IMR-90 (cell line): Measurements from ENCODE around the gene LIN37. TPM values are rescaled to one million over a fixed set of nuclear protein-coding genes. Genes with fewer than 3 reads are reported as not detected.

Experiments
- ATAC-seq: fragments of 200-7000 bp; cut with Tn5 transposase; 2 replicates; pipeline ENCODE4 v1.9.1; 2020; ENCODE audit warnings: low read depth, mild to moderate bottlenecking, moderate library complexity
- BruUV-seq: library from RNA; stranded (reverse); fragments of 400-500 nt; replicated peaks from 2 replicates; lab custom pipeline; 2021; lab: Mats Ljungman, UMichigan
- CTCF ChIA-PET: fragments of 300-600 bp; formaldehyde crosslinking; extraction: SDS; loops from one replicate; lab custom pipeline; 2021; ENCODE audit warnings: antibody characterized with exemption; lab: Yijun Ruan, JAX
- POLR2A ChIA-PET: fragments of 300-600 bp; sonication (Branson Sonifier 250); formaldehyde crosslinking; loops from one replicate; lab custom pipeline; 2022; ENCODE audit warnings: antibody characterized with exemption; ENCODE audit not compliant: unreplicated experiment; lab: Charles Lee
- DNase-seq: peaks from one replicate; pipeline ENCODE4 v3.0.0; 2013
- H2AFZ ChIP-seq: replicated peaks from 2 replicates; pipeline ENCODE3; 2013; ENCODE audit warnings: low read length, mild to moderate bottlenecking; ENCODE audit not compliant: poor library complexity
- H2AK5ac ChIP-seq: 2 replicates; pipeline ENCODE4 v1.6.1; 2013; ENCODE audit warnings: low read depth, low read length, inconsistent platforms
- H2AK9ac ChIP-seq: replicated peaks from 2 replicates; pipeline ENCODE3; 2013; ENCODE audit warnings: mild to moderate bottlenecking, low read depth, low read length, moderate library complexity; ENCODE audit not compliant: poor library complexity
- H2BK120ac ChIP-seq: 2 replicates; pipeline ENCODE4 v1.6.1; 2013; ENCODE audit warnings: low read depth, low read length, inconsistent platforms
- H2BK15ac ChIP-seq: 3 replicates; pipeline ENCODE4 v1.6.1; 2013; ENCODE audit warnings: low read depth, low read length, inconsistent platforms
- H2BK20ac ChIP-seq: 2 replicates; pipeline ENCODE4 v1.6.1; 2013; ENCODE audit warnings: low read depth, mild to moderate bottlenecking, inconsistent platforms, low read length, moderate library complexity
- H2BK5ac ChIP-seq: 2 replicates; pipeline ENCODE4 v1.6.1; 2013; ENCODE audit warnings: mild to moderate bottlenecking, low read depth, low read length, inconsistent platforms; ENCODE audit not compliant: poor library complexity, severe bottlenecking
- H3K14ac ChIP-seq: replicated peaks from 2 replicates; pipeline ENCODE4 v1.6.1; 2013; ENCODE audit warnings: low read depth, low read length, inconsistent platforms
- H3K18ac ChIP-seq: 2 replicates; pipeline ENCODE4 v1.6.1; 2013; ENCODE audit warnings: low read depth, low read length, control low read depth
- H3K23ac ChIP-seq: 2 replicates; pipeline ENCODE4 v1.6.1; 2013; ENCODE audit warnings: low read depth, low read length, inconsistent platforms
- H3K27ac ChIP-seq: 2 replicates; pipeline ENCODE4 v1.5.1; 2013; ENCODE audit warnings: mild to moderate bottlenecking, control low read depth, low read length; ENCODE audit not compliant: insufficient read depth
- H3K27me3 ChIP-seq: 2 replicates; pipeline ENCODE4 v1.6.1; 2013; ENCODE audit warnings: low read length; ENCODE audit not compliant: control insufficient read depth, insufficient read depth
- H3K36me3 ChIP-seq: 2 replicates; pipeline ENCODE4 v1.6.1; 2013; ENCODE audit warnings: low read length, mixed read lengths; ENCODE audit not compliant: control insufficient read depth, insufficient read depth
- H3K4ac ChIP-seq: 2 replicates; pipeline ENCODE4 v1.6.1; 2013; ENCODE audit warnings: low read depth, low read length, inconsistent platforms
- H3K4me1 ChIP-seq: 2 replicates; pipeline ENCODE4 v1.6.1; 2013; ENCODE audit warnings: low read length, mixed read lengths; ENCODE audit not compliant: control insufficient read depth, insufficient read depth
- H3K4me2 ChIP-seq: 2 replicates; pipeline ENCODE4 v1.6.1; 2013; ENCODE audit warnings: low read depth, mild to moderate bottlenecking, control low read depth, low read length, moderate library complexity
- H3K4me3 ChIP-seq: 2 replicates; pipeline ENCODE4 v1.5.1; 2013; ENCODE audit warnings: low read depth, mild to moderate bottlenecking, control low read depth, low read length, moderate library complexity; ENCODE audit not compliant: insufficient read depth
- H3K56ac ChIP-seq: 2 replicates; pipeline ENCODE4 v1.6.1; 2013; ENCODE audit warnings: low read length, inconsistent platforms; ENCODE audit not compliant: insufficient read depth; ENCODE audit errors: extremely low read depth
- H3K79me1 ChIP-seq, 2 experiments: 2 replicates each; pipeline ENCODE4 v1.6.1; 2013; ENCODE audit warnings: low read length in 2 of 2, inconsistent platforms in 1 of 2, low read depth in 1 of 2
- H3K9ac ChIP-seq: 2 replicates; pipeline ENCODE4 v1.6.1; 2013; ENCODE audit warnings: low read depth, low read length, control low read depth
- H3K9me1 ChIP-seq: 2 replicates; pipeline ENCODE4 v1.6.1; 2013; ENCODE audit warnings: low read length, inconsistent platforms; ENCODE audit not compliant: insufficient read depth
- H3K9me3 ChIP-seq: 2 replicates; pipeline ENCODE4 v1.6.1; 2013; ENCODE audit warnings: low read length; ENCODE audit not compliant: control insufficient read depth, insufficient read depth
- H4K20me1 ChIP-seq: 2 replicates; pipeline ENCODE4 v1.6.1; 2013; ENCODE audit warnings: low read length, inconsistent platforms; ENCODE audit not compliant: insufficient read depth
- H4K5ac ChIP-seq: 2 replicates; pipeline ENCODE4 v1.6.1; 2013; ENCODE audit warnings: mild to moderate bottlenecking, low read depth, low read length, control low read depth
- H4K8ac ChIP-seq, 2 experiments: 2 replicates each; pipeline ENCODE4 v1.6.1; 2013; ENCODE audit warnings: low read depth in 2 of 2, low read length in 2 of 2, control low read depth in 1 of 2, inconsistent platforms in 1 of 2
- H4K91ac ChIP-seq: 2 replicates; pipeline ENCODE4 v1.6.1; 2013; ENCODE audit warnings: low read depth, low read length, inconsistent platforms; ENCODE audit not compliant: insufficient read depth
- BHLHE40 ChIP-seq: fragments of 150-350 bp; IDR thresholded peaks from 2 replicates; pipeline ENCODE4 v1.6.1; 2016; ENCODE audit warnings: mild to moderate bottlenecking, low read depth, low read length
- CEBPB ChIP-seq: IDR thresholded peaks from 2 replicates; pipeline ENCODE4 v1.6.1; 2012; ENCODE audit warnings: low read depth, low read length, improper control_type of control experiment
- CHD1 ChIP-seq: IDR thresholded peaks from 2 replicates; pipeline ENCODE4 v1.6.1; 2012; ENCODE audit warnings: low read depth, low read length, improper control_type of control experiment
- CTCF ChIP-seq: conservative IDR thresholded peaks from 2 replicates; pipeline ENCODE4 v1.5.1; 2012; ENCODE audit warnings: mild to moderate bottlenecking, low read depth, low read length, improper control_type of control experiment
- ELK1 ChIP-seq: fragments of 150-350 bp; IDR thresholded peaks from 2 replicates; pipeline ENCODE4 v1.6.1; 2016; ENCODE audit warnings: low read depth, mild to moderate bottlenecking, low read length, moderate library complexity, borderline replicate concordance
- FOS ChIP-seq: fragments of 150-350 bp; IDR thresholded peaks from 2 replicates; pipeline ENCODE4 v1.6.1; 2016; ENCODE audit warnings: low read depth, low read length
- MAFK ChIP-seq: IDR thresholded peaks from 2 replicates; pipeline ENCODE4 v1.6.1; 2012; ENCODE audit warnings: low read depth, low read length, improper control_type of control experiment
- MAZ ChIP-seq: IDR thresholded peaks from 2 replicates; pipeline ENCODE4 v1.6.1; 2012; ENCODE audit warnings: low read depth, mild to moderate bottlenecking, low read length, improper control_type of control experiment, moderate library complexity, borderline replicate concordance
- MXI1 ChIP-seq: IDR thresholded peaks from 2 replicates; pipeline ENCODE4 v1.6.1; 2012; ENCODE audit warnings: low read depth, mild to moderate bottlenecking, low read length, moderate library complexity, borderline replicate concordance
- NFE2L2 ChIP-seq: fragments of 150-350 bp; IDR thresholded peaks from 2 replicates; pipeline ENCODE4 v1.6.1; 2016; ENCODE audit warnings: low read depth, mild to moderate bottlenecking, low read length
- POLR2A ChIP-seq: IDR thresholded peaks from 2 replicates; pipeline ENCODE4 v1.6.1; 2012; ENCODE audit warnings: mild to moderate bottlenecking, low read depth, low read length
- RAD21 ChIP-seq: IDR thresholded peaks from 2 replicates; pipeline ENCODE4 v1.6.1; 2012; ENCODE audit warnings: low read length, improper control_type of control experiment
- RFX5 ChIP-seq: IDR thresholded peaks from 2 replicates; pipeline ENCODE4 v1.8.0; 2012; ENCODE audit warnings: low read depth, mild to moderate bottlenecking, low read length, moderate library complexity
- SMC3 ChIP-seq: fragments of 150-350 bp; IDR thresholded peaks from 2 replicates; pipeline ENCODE4 v1.6.1; 2016; ENCODE audit warnings: low read depth, mild to moderate bottlenecking, antibody characterized with exemption, low read length, moderate library complexity
- WGBS, 2 experiments: methylation state at CpG; one replicate each; pipeline versions ENCODE4 v1.1.5 to v1.1.7; 2013; ENCODE audit warnings: missing lambda C conversion rate in 2 of 2; ENCODE audit not compliant: insufficient read length in 1 of 2; ENCODE audit errors: extremely low coverage in 2 of 2; 5-methylcytosine and 5-hydroxymethylcytosine counted together
- dilution Hi-C: fragments of 300-500 bp; cut with HindIII; formaldehyde crosslinking; loops from one replicate; pipeline ENCODE4 v1.14.3; 2018; ENCODE audit warnings: low sequenced_read_pairs; ENCODE audit not compliant: unreplicated experiment
- in situ Hi-C: fragments of 300-500 bp; cut with MboI; formaldehyde crosslinking; loops from 3 replicates; pipeline ENCODE4 v1.14.3; 2019; ENCODE audit warnings: low sequenced_read_pairs, inconsistent platforms, mixed read lengths
- intact Hi-C: fragments of 100-400 bp; cut with micrococcal nuclease; formaldehyde crosslinking; loops from 2 replicates; pipeline ENCODE4 v1.10.0; 2022
- polyA plus RNA-seq, 3 experiments: library from polyadenylated mRNA; depleted of rRNA; stranded (reverse); fragments of >200 nt; gene quantifications; 2 replicates each; pipeline ENCODE4 v1.2.3, GENCODE V29; 2012; ENCODE audit warnings: low replicate concordance in 1 of 3
- total RNA-seq: library from RNA; depleted of rRNA; stranded (reverse); fragments of >200 nt; gene quantifications from 2 replicates; pipeline ENCODE4 v1.2.3, GENCODE V29; 2012

Gene LIN37
- total and polyA plus RNA-seq, 2 of the 4 experiments (the other 2 are of a cell fraction) = 12.7 to 23.1 TPM

GRCh38 chr19:35775298-35776101, 27.1 kb downstream of the LIN37 start, which contains the start of gene ARHGAP33:
TSS of gene ARHGAP33 (plus strand) at chr19:35775564. CDS start at chr19:35775659, 95 bp downstream.
- DNase-seq (peak; percentile 92), ATAC-seq (peak; percentile 99)
- dilution Hi-C loops (no loop called here), intact Hi-C loops (loop anchor here (2.0 kb wide), 1 partner anchor 17 kb away; the partner anchor contains the start of gene PROSER3), in situ Hi-C loops (no loop called here)
- peak within 1 kb of the TSS; percentile 84 for H2AK9ac ChIP-seq
- H3K4me1 ChIP-seq = peaks cover 6% of the 10 kb centered on the region
- H2BK20ac ChIP-seq = no peak within 1 kb of the TSS
- peak within 1 kb of the TSS; percentile 99 for H2AFZ ChIP-seq
- no peak within 1 kb of the TSS for H3K56ac ChIP-seq
- peak within 1 kb of the TSS; percentile 77 for H3K14ac ChIP-seq
- H2BK5ac ChIP-seq = peak within 1 kb of the TSS; percentile 63
- H2AK5ac ChIP-seq = peak within 1 kb of the TSS; percentile 74
- no peaks in the 10 kb centered on the region for H4K20me1 ChIP-seq
- peaks cover 7 to 18% of the 10 kb centered on the region in 2 experiments for H3K79me1 ChIP-seq
- H4K5ac ChIP-seq = peak within 1 kb of the TSS; percentile 24
- no TSS peak for BruUV-seq
- 0 out of 2 replicates have a peak, but pooled peaks cover 2% of the 10 kb centered on the region for H3K36me3 ChIP-seq
- no peaks in the 10 kb centered on the region for H3K9me3 ChIP-seq
- peak within 1 kb of the TSS; percentile 73 for H3K27ac ChIP-seq
- peak within 1 kb of the TSS; percentile 85 for H3K4me2 ChIP-seq
- H3K18ac ChIP-seq = no peak within 1 kb of the TSS
- ChIA-PET POLR2A (no interaction called here), CTCF (no interaction called here)
- H3K4ac ChIP-seq = peak within 1 kb of the TSS; percentile 49; the same call in 1 of the 2 replicates
- H4K91ac ChIP-seq = peak within 1 kb of the TSS; percentile 61; the same call in 1 of the 2 replicates
- H3K9me1 ChIP-seq = peaks cover 6% of the 10 kb centered on the region; the same call in 1 of the 2 replicates
- H2BK120ac ChIP-seq = no peak within 1 kb of the TSS
- H2BK15ac ChIP-seq = no peak within 1 kb of the TSS
- no peaks in the 10 kb centered on the region for H3K27me3 ChIP-seq
- 0 out of 2 replicates have a peak within 1 kb of the TSS, but pooled peaks have one; percentile 24 for H3K23ac ChIP-seq
- WGBS, 2 experiments = 1% methylated on average over 23 of the region's 82 CpGs; no CpG with 5 or more reads in 1 of the 2 experiments
- H3K9ac ChIP-seq = peak within 1 kb of the TSS; percentile 73
- H4K8ac ChIP-seq = peak within 1 kb of the TSS; percentile 66; a peak in 2 of 4 replicates
- H3K4me3 ChIP-seq = peak within 1 kb of the TSS; percentile 86
- TF ChIP-seq ELK1 (no peak), BHLHE40 (no peak), MAFK (no peak), SMC3 (no peak), CTCF (no peak), RFX5 (0 out of 2 replicates have a peak, but pooled peaks have one; percentile 20), POLR2A (0 out of 2 replicates have a peak, but pooled peaks have one; percentile 46), CHD1 (no peak), MXI1 (peak; percentile 89; the same call in 1 of the 2 replicates), FOS (no peak), MAZ (peak; percentile 97), NFE2L2 (no peak), RAD21 (no peak), CEBPB (no peak)
